Endodermal cell (in vitro differentiated cells): Measurements from ENCODE around the gene CGA. TPM values are rescaled to one million over a fixed set of nuclear protein-coding genes. Genes with fewer than 3 reads are reported as not detected.
A peak's percentile ranks its signal among the peaks of the same experiment; 100 is the strongest.

ENCODE experiments used
- DNase-seq: peaks from one replicate; pipeline ENCODE4 v3.0.0-alpha.2; 2017
- H3K27ac ChIP-seq: 2 replicates; pipeline ENCODE4 v1.5.1; 2013; ENCODE audit warnings: mild to moderate bottlenecking, low read depth, low read length, moderate library complexity
- H3K27me3 ChIP-seq: 2 replicates; pipeline ENCODE4 v1.6.1; 2013; ENCODE audit warnings: mild to moderate bottlenecking, low read length, moderate library complexity; ENCODE audit not compliant: insufficient read depth, control insufficient read depth, poor library complexity, severe bottlenecking
- H3K36me3 ChIP-seq: 2 replicates; pipeline ENCODE4 v1.7.0; 2013; ENCODE audit warnings: mild to moderate bottlenecking, low read length, moderate library complexity; ENCODE audit not compliant: control insufficient read depth, insufficient read depth
- H3K4me1 ChIP-seq: one replicate; pipeline ENCODE4 v1.7.0; 2013; ENCODE audit warnings: low read length; ENCODE audit not compliant: control insufficient read depth, insufficient read depth
- H3K4me3 ChIP-seq: 2 replicates; pipeline ENCODE4 v1.5.1; 2013; ENCODE audit warnings: mild to moderate bottlenecking, low read length, moderate library complexity
- H3K9ac ChIP-seq: 2 replicates; pipeline ENCODE4 v1.6.1; 2013; ENCODE audit warnings: mild to moderate bottlenecking, low read length, moderate library complexity; ENCODE audit not compliant: poor library complexity, severe bottlenecking; ENCODE audit errors: extremely low read depth
- H3K9me3 ChIP-seq: 2 replicates; pipeline ENCODE4 v1.6.1; 2013; ENCODE audit warnings: mild to moderate bottlenecking, low read length, moderate library complexity; ENCODE audit not compliant: control insufficient read depth
- H3K27ac Mint-ChIP-seq: 2 replicates; pipeline ENCODE4 v1.8.0; 2020; ENCODE audit warnings: mixed read lengths
- H3K27me3 Mint-ChIP-seq: 2 replicates; pipeline ENCODE4 v1.8.0; 2021; ENCODE audit warnings: mild to moderate bottlenecking, mixed read lengths; ENCODE audit not compliant: insufficient read depth
- H3K36me3 Mint-ChIP-seq: 2 replicates; pipeline ENCODE4 v1.8.0; 2020; ENCODE audit warnings: low read depth, mixed read lengths
- H3K4me1 Mint-ChIP-seq: 2 replicates; pipeline ENCODE4 v1.8.0; 2020; ENCODE audit warnings: mixed read lengths
- H3K4me3 Mint-ChIP-seq: 2 replicates; pipeline ENCODE4 v1.8.0; 2020; ENCODE audit warnings: mild to moderate bottlenecking, moderate library complexity, mixed read lengths
- H3K9me3 Mint-ChIP-seq: 2 replicates; pipeline ENCODE4 v1.8.0; 2020; ENCODE audit warnings: mild to moderate bottlenecking, mixed read lengths
- WGBS, 2 experiments: methylation state at CpG; one replicate each; pipeline versions ENCODE4 v1.1.5 to v1.1.7; 2013; ENCODE audit warnings: missing lambda C conversion rate in 2 of 2, mixed read lengths in 1 of 2; ENCODE audit not compliant: insufficient coverage in 1 of 2, insufficient read length in 1 of 2; 5-methylcytosine and 5-hydroxymethylcytosine counted together
- total RNA-seq, 2 donors: library from RNA; stranded (reverse); fragmentation: NEBNext Ultra II Directional in 1 of 2; extraction: Animal tissue kit (Norgen Biotek cat#: 25700) in 1 of 2; gene quantifications; 2 replicates in 1 of 2; 3 replicates in 1 of 2; pipeline ENCODE4 v1.2.1, GENCODE V29; 2021
- TF ChIP-seq, protein P1 (sequence below): fragments of 200-600 bp; sonication (generic); conservative IDR thresholded peaks from 2 replicates; pipeline ENCODE4 v1.5.0; 2021; ENCODE audit warnings: antibody characterized with exemption, mild to moderate bottlenecking

Gene CGA
- total RNA-seq, 2 donors from 2014 or later: not detected

- Mint-ChIP-seq H3K9me3 (no peaks in the 10 kb centered on the region), H3K4me3 (no peak overlapping the region), H3K27ac (no peak overlapping the region), H3K36me3 (no peaks in the 10 kb centered on the region), H3K4me1 (peaks cover 17% of the 10 kb centered on the region), H3K27me3 (no peaks in the 10 kb centered on the region)
- Histone ChIP-seq H3K4me3 (no peak overlapping the region), H3K9ac (no peak overlapping the region), H3K4me1 (peaks cover 6% of the 10 kb centered on the region), H3K9me3 (no peaks in the 10 kb centered on the region), H3K27ac (no peak overlapping the region), H3K36me3 (no peaks in the 10 kb centered on the region), H3K27me3 (no peaks in the 10 kb centered on the region)
- 94 to 100% methylated on average over 3 of the region's 3 CpGs for WGBS, 2 experiments
- DNase-seq: no peak
- TF ChIP-seq, protein P1, sequence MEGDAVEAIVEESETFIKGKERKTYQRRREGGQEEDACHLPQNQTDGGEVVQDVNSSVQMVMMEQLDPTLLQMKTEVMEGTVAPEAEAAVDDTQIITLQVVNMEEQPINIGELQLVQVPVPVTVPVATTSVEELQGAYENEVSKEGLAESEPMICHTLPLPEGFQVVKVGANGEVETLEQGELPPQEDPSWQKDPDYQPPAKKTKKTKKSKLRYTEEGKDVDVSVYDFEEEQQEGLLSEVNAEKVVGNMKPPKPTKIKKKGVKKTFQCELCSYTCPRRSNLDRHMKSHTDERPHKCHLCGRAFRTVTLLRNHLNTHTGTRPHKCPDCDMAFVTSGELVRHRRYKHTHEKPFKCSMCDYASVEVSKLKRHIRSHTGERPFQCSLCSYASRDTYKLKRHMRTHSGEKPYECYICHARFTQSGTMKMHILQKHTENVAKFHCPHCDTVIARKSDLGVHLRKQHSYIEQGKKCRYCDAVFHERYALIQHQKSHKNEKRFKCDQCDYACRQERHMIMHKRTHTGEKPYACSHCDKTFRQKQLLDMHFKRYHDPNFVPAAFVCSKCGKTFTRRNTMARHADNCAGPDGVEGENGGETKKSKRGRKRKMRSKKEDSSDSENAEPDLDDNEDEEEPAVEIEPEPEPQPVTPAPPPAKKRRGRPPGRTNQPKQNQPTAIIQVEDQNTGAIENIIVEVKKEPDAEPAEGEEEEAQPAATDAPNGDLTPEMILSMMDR: no peak
Measured at GRCh38 chr6:87068795-87069194, 26.1 kb downstream of the CGA start.

DNA sequence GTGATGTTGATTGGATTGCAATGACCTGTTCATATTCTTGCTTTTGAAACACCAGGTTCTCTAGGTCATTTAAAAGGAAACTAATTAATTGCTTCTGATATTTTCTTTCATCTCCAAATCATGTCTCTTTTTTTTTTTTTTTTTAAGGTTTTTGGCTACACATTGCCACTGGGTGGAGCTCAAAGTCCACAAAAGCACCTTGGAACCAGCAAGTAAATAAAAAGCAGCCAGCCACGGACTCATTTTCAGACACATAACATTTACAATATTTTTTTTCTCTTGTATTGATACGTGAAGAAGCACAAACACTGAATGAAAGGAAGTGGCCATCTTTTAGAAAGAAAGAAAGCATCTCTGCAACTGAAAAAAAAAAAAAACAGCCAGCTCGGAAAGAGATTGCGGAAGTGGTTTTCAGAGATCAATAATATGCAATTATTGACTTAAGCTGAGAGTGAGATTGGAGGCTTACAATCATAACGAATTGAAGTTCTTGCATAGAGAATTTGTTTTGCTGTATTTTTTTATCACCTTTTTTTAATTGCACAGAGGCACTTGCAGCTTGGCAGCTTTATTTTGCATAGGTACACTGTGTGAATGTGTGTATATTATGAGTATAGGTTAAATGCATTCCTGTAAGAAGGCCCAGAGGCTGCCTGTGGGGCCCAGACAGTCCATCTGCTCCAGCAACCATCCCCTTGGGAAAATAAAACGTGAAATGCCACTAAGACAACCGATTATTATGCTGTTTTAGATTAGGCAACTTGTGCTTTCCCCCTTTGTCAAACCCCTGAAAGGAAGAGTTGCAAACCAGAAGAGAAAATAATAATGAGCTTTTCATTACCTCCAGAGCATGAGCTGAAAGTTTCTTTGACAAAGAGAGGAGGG, 28.2 kb downstream of the CGA start:
- TF ChIP-seq, protein P1: peak; percentile 84
- Histone ChIP-seq H3K27ac (no peak overlapping the region), H3K4me3 (no peak overlapping the region), H3K4me1 (peaks cover 6% of the 10 kb centered on the region), H3K36me3 (no peaks in the 10 kb centered on the region), H3K9ac (no peak overlapping the region), H3K9me3 (no peaks in the 10 kb centered on the region), H3K27me3 (no peaks in the 10 kb centered on the region)
- Mint-ChIP-seq H3K9me3 (no peaks in the 10 kb centered on the region), H3K36me3 (no peaks in the 10 kb centered on the region), H3K27me3 (no peaks in the 10 kb centered on the region), H3K4me3 (no peak overlapping the region), H3K27ac (no peak overlapping the region), H3K4me1 (peaks cover 17% of the 10 kb centered on the region)
- peak; percentile 61 for DNase-seq
- 50 to 62% methylated on average over 6 to 7 of the region's 7 CpGs for WGBS, 2 experiments

DNA sequence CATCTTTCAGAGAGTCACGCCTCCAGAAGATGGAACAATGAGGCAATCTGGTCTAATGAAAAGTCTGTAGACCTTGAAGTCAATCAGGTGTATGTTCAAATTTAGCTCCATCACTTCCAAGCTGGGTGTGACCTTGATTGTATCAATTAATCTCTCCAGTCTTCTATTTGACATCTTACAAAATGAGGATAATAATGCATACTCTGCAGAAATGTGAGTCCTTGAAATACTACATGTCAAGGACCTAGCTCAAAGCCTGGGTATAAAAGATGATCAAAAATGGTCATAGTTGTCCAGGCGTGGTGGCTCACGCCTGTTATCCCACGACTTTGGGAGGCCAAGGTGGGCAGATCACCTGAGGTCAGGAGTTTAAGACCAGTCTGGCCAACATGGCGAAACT, 29.8 kb downstream of the CGA start:
- no peaks in the 10 kb centered on the region for H3K4me1 ChIP-seq
- H3K27me3 ChIP-seq: no peaks in the 10 kb centered on the region
- no peak for DNase-seq
- no peaks in the 10 kb centered on the region for H3K9me3 ChIP-seq
- TF ChIP-seq, protein P1: no peak
- Mint-ChIP-seq H3K9me3 (peaks cover 3% of the 10 kb centered on the region), H3K4me1 (peaks cover 4% of the 10 kb centered on the region), H3K4me3 (no peak overlapping the region), H3K27ac (no peak overlapping the region), H3K36me3 (no peaks in the 10 kb centered on the region), H3K27me3 (no peaks in the 10 kb centered on the region)
- no peaks in the 10 kb centered on the region for H3K36me3 ChIP-seq
- no peak overlapping the region for H3K4me3 ChIP-seq
- H3K9ac ChIP-seq: no peak overlapping the region
- H3K27ac ChIP-seq: no peak overlapping the region
- WGBS, 2 experiments: 86 to 94% methylated on average over 4 to 5 of the region's 5 CpGs
